Measurements from ENCODE around the gene TNIP1.

TNIP1 gene

DNA sequence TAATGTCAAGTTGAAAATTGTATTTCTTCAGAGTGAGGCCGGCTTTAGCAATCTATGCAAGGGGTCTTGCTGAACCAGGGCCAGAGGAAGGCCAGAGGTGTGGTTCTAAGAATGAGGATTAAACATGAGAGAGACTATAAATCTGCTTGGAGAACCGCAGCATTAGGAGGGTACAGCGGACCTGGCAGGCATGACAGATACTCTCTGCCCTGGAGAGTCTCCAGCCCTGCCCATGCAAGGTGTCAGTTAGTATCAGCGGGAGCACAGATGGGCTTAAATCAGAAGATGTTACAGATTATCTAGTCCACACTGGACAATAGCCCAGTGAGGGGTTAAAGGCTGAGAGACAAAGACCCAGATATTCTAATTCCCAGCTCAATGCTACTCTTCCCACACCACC is 71.9 kb downstream of the TNIP1 start:
- Histone ChIP-seq H3K4me3 (ENCODE audit: low read length in 2 of 2) (no peak overlapping the region), H3K9me3 (ENCODE audit: control insufficient read depth in 2 of 2, low read length in 2 of 2) (no peaks in the 10 kb centered on the region), H3K9ac (ENCODE audit: low read length in 2 of 2) (no peak overlapping the region), H3K36me3 (ENCODE audit: control insufficient read depth in 2 of 2, insufficient read depth in 2 of 2, low read length in 2 of 2) (no peaks in the 10 kb centered on the region), H3K4me1 (ENCODE audit: control insufficient read depth, insufficient read depth, low read length) (peaks cover 29% of the 10 kb centered on the region), H3K27me3 (ENCODE audit: control insufficient read depth in 1 of 2, insufficient read depth in 2 of 2, low read length in 2 of 2) (no peaks in the 10 kb centered on the region), H3K27ac (ENCODE audit: low read length) (no peak overlapping the region)

DNA sequence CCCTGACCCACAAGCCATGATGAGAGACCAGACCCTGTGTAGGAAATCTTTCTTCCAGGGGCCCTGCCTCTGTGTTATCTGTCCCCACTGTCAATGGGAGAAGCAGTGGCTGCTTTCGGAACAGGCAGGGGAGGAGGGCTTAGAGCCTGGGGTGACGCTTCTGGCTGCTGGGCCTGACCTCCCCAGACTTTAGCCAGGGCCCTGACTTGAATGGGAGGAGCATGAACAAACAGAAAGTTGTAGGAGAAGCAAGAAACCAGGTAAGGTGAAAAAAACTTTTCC is 72.7 kb downstream of the TNIP1 start:
- Histone ChIP-seq H3K4me1 (ENCODE audit: control insufficient read depth, insufficient read depth, low read length) (peaks cover 29% of the 10 kb centered on the region), H3K27ac (ENCODE audit: low read length) (no peak overlapping the region)

DNA sequence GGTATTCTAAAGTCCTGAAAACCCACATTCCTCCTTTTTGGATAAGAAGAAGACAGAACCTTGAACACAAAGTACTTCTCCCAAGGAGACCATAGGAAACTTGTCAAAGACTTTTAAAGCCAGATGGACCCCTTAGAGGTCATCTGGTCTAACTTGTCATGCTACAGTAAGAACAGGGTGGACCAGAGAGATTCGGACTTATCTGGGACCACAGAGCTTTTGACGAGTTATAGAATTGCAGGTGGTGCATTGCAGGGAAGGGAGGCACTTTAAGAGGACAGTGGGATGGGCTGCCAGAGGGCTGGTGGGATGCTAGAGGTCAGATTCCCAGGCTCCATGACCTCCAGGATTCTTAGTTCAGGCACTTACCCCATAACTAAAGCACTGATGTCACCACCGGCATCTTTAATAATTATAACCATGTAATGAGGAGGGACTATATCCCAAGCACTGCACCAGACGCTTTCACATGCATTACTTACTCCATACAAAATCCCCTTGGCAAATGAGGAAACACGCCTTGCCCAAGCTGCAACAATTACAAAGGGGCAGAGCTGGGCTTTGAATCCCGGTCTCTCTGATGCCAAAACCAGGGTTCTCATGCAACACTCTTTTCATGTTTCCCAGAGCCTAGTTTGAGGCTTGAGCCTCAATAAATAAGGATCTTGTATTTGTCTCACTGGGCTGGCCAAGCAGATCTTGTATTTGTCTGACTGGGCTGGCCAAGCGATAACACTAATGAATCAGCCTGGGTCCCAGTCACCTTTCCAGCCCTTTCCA is 73.2 kb downstream of the TNIP1 start:
- peak overlapping the region in 1 of 2 donors; percentile 29 for H3K9ac ChIP-seq (ENCODE audit: low read length in 2 of 2)
- no peaks in the 10 kb centered on the region for H3K36me3 ChIP-seq (ENCODE audit: control insufficient read depth in 2 of 2, insufficient read depth in 2 of 2, low read length in 2 of 2)
- H3K4me3 ChIP-seq (ENCODE audit: low read length in 2 of 2): no peak overlapping the region
- peak overlapping the region; percentile 85 for H3K27ac ChIP-seq (ENCODE audit: low read length)
- H3K27me3 ChIP-seq (ENCODE audit: control insufficient read depth in 1 of 2, insufficient read depth in 2 of 2, low read length in 2 of 2): no peaks in the 10 kb centered on the region
- H3K4me1 ChIP-seq (ENCODE audit: control insufficient read depth, insufficient read depth, low read length): peaks cover 29% of the 10 kb centered on the region
- H3K9me3 ChIP-seq (ENCODE audit: control insufficient read depth in 2 of 2, low read length in 2 of 2): no peaks in the 10 kb centered on the region

More for the DNA sequence above, 72.7 kb downstream of the TNIP1 start:
- H3K36me3 ChIP-seq (ENCODE audit: control insufficient read depth in 2 of 2, insufficient read depth in 2 of 2, low read length in 2 of 2): no peaks in the 10 kb centered on the region
- H3K9ac ChIP-seq (ENCODE audit: low read length in 2 of 2): peak overlapping the region in 1 of 2 donors; percentile 29
- H3K27me3 ChIP-seq (ENCODE audit: control insufficient read depth in 1 of 2, insufficient read depth in 2 of 2, low read length in 2 of 2): no peaks in the 10 kb centered on the region
- H3K4me3 ChIP-seq (ENCODE audit: low read length in 2 of 2): no peak overlapping the region
- no peaks in the 10 kb centered on the region for H3K9me3 ChIP-seq (ENCODE audit: control insufficient read depth in 2 of 2, low read length in 2 of 2)

DNA sequence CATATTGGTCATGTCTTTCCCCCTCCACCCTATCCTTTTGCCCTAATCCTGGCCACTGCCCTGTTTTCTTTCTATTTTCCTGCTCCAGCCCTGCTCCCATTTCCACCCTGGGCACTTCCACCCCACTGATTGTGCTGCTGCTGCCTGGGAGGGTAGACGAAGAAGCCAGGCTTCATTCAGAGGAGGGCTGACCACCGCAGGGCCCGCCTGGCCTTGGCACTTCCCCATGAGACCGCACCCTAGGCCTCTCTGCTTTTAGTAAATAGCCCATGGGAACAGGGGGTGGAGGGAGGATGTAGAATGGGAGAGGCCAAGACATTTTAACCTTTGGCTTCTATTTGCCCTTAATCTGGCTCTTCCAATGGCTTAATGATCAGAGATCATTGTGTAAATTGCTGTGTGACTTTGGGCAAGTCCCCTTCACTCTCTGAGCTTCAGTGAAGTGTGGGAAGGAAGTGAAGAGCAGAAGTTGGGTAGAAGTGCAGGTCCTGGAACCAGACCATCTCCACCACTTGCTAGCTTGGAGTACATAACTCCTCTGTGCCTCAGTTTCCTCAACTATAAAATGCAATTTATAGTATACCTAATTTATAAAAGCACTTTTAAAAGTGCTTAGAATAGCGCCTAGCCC is 74.0 kb downstream of the TNIP1 start:
- Histone ChIP-seq H3K27me3 (ENCODE audit: control insufficient read depth in 1 of 2, insufficient read depth in 2 of 2, low read length in 2 of 2) (no peaks in the 10 kb centered on the region), H3K36me3 (ENCODE audit: control insufficient read depth in 2 of 2, insufficient read depth in 2 of 2, low read length in 2 of 2) (no peaks in the 10 kb centered on the region), H3K27ac (ENCODE audit: low read length) (peak overlapping the region; percentile 85), H3K9me3 (ENCODE audit: control insufficient read depth in 2 of 2, low read length in 2 of 2) (no peaks in the 10 kb centered on the region), H3K4me1 (ENCODE audit: control insufficient read depth, insufficient read depth, low read length) (peaks cover 29% of the 10 kb centered on the region), H3K4me3 (ENCODE audit: low read length in 2 of 2) (peak overlapping the region; percentile 16 to 30), H3K9ac (ENCODE audit: low read length in 2 of 2) (peak overlapping the region in 1 of 2 donors; percentile 42)

DNA sequence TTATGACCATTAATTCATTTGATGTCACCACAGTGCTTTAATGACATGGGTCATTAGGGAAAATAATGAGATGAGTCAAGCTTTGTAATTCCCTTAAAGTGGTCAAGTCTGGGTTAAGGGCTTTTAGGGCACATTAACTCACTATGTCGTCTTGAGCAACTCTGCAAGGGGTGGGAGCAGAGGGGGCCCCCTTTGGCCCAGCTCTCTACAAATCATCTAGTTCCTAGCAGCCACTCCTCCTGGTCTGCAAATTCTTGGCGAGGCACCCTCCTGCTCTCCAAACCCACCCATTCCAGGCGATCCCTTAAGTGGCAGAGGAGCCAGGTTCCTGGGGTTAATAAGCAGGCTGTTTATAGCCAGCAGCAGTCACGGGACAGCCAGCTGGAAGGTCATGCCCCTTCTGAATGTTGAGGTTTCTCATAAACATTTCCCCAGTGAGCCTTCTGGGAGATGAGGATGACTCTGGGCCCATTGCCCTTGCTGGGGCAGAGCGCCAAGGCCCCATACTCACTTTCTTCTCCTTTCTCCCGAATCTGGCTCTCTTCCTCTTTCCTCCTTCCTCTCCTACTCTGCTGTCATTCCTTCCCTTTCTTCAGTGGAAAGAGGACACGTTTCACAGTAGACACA is 74.8 kb downstream of the TNIP1 start:
- H3K27ac ChIP-seq (ENCODE audit: low read length): peak overlapping the region; percentile 85
- H3K9me3 ChIP-seq (ENCODE audit: control insufficient read depth in 2 of 2, low read length in 2 of 2): no peaks in the 10 kb centered on the region
- peaks cover 29% of the 10 kb centered on the region for H3K4me1 ChIP-seq (ENCODE audit: control insufficient read depth, insufficient read depth, low read length)
- H3K4me3 ChIP-seq (ENCODE audit: low read length in 2 of 2): peak overlapping the region; percentile 16 to 30
- peak overlapping the region in 1 of 2 donors; percentile 42 for H3K9ac ChIP-seq (ENCODE audit: low read length in 2 of 2)
- H3K27me3 ChIP-seq (ENCODE audit: control insufficient read depth in 1 of 2, insufficient read depth in 2 of 2, low read length in 2 of 2): no peaks in the 10 kb centered on the region
- no peaks in the 10 kb centered on the region for H3K36me3 ChIP-seq (ENCODE audit: control insufficient read depth in 2 of 2, insufficient read depth in 2 of 2, low read length in 2 of 2)

DNA sequence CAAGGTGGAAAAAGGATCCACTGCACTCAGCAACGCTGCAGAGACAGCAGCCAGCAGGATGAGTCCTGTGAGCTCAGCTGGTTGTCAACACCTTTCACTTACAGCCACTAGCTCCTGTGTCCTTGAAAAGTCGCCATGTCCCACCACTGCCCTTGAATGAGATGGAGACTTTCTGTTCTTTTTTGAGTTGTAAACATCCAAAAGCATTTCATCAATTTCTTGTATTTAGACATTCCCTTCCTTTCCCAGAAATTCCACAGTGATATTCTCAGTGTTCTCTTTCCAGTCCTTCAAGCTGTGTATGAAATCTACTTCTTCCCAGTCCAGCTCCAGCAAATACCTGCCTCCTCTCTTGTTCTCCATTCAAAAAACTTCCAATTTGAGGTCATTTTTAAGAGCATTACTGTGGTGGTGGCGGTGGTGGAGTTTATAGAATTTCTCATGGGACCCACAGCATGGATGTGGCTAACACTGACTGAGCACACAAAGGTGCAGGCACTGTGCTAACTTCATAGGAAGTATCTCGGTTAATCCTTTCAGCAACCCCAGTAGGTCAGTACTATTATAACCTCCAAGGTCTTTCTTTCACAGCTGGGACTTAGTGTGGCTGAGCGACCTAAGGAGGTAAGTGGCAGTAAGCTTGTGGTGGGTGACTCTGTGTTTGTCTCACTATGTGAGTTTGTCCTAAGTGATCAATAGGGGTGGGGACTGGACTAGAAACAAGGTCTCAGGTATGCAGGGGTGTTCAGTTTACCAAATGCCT is 75.5 kb downstream of the TNIP1 start:
- H3K27me3 ChIP-seq (ENCODE audit: control insufficient read depth in 1 of 2, insufficient read depth in 2 of 2, low read length in 2 of 2): no peaks in the 10 kb centered on the region
- peak overlapping the region; percentile 85 for H3K27ac ChIP-seq (ENCODE audit: low read length)
- H3K9me3 ChIP-seq (ENCODE audit: control insufficient read depth in 2 of 2, low read length in 2 of 2): no peaks in the 10 kb centered on the region
- H3K4me1 ChIP-seq (ENCODE audit: control insufficient read depth, insufficient read depth, low read length): peaks cover 29% of the 10 kb centered on the region
- no peaks in the 10 kb centered on the region for H3K36me3 ChIP-seq (ENCODE audit: control insufficient read depth in 2 of 2, insufficient read depth in 2 of 2, low read length in 2 of 2)
- H3K9ac ChIP-seq (ENCODE audit: low read length in 2 of 2): peak overlapping the region in 1 of 2 donors; percentile 42
- peak overlapping the region in 1 of 2 donors; percentile 30 for H3K4me3 ChIP-seq (ENCODE audit: low read length in 2 of 2)

DNA sequence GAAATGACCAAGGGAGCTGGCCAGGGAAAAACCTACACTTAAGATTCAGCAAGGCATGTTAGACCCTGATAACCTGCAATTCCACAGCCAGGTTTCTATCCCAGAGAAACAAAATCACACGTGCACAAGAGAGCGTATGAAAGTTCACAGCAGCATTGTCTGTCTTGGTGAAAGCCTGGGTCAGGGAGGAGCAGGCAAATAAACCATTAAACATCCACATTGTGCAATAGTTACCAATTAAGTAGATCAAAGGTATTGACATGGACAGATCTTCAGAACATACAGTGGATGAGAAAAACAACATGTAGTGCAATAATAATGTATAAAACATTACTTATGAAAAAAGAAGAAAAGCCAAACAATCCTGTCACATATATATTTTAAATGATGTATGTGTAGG is 76.3 kb downstream of the TNIP1 start:
- H3K27me3 ChIP-seq (ENCODE audit: control insufficient read depth in 1 of 2, insufficient read depth in 2 of 2, low read length in 2 of 2): no peaks in the 10 kb centered on the region
- H3K9me3 ChIP-seq (ENCODE audit: control insufficient read depth in 2 of 2, low read length in 2 of 2): no peaks in the 10 kb centered on the region
- no peak overlapping the region for H3K27ac ChIP-seq (ENCODE audit: low read length)
- H3K4me3 ChIP-seq (ENCODE audit: low read length in 2 of 2): no peak overlapping the region
- peaks cover 36% of the 10 kb centered on the region for H3K4me1 ChIP-seq (ENCODE audit: control insufficient read depth, insufficient read depth, low read length)
- no peak overlapping the region for H3K9ac ChIP-seq (ENCODE audit: low read length in 2 of 2)
- H3K36me3 ChIP-seq (ENCODE audit: control insufficient read depth in 2 of 2, insufficient read depth in 2 of 2, low read length in 2 of 2): no peaks in the 10 kb centered on the region

DNA sequence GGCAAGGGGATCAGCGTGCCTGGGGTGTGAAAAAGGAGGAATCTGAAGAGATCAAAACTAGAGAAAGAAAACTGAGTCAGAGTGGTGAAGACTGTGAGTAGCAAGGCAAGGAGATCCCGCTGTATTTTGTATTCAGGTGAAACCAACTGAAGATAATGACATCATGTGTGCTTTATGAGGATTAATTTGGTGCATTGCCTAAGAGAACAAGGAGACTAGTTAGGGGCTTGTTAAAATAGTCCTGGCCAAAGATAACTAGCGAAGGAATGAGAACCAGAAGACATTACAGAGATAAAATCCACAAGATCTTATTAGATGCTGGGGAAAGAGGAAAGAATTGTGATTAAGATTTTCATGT is 77.4 kb downstream of the TNIP1 start:
- Histone ChIP-seq H3K27ac (ENCODE audit: low read length) (no peak overlapping the region), H3K9me3 (ENCODE audit: control insufficient read depth in 2 of 2, low read length in 2 of 2) (no peaks in the 10 kb centered on the region), H3K4me3 (ENCODE audit: low read length in 2 of 2) (no peak overlapping the region), H3K4me1 (ENCODE audit: control insufficient read depth, insufficient read depth, low read length) (peaks cover 38% of the 10 kb centered on the region), H3K27me3 (ENCODE audit: control insufficient read depth in 1 of 2, insufficient read depth in 2 of 2, low read length in 2 of 2) (no peaks in the 10 kb centered on the region), H3K9ac (ENCODE audit: low read length in 2 of 2) (no peak overlapping the region), H3K36me3 (ENCODE audit: control insufficient read depth in 2 of 2, insufficient read depth in 2 of 2, low read length in 2 of 2) (no peaks in the 10 kb centered on the region)

DNA sequence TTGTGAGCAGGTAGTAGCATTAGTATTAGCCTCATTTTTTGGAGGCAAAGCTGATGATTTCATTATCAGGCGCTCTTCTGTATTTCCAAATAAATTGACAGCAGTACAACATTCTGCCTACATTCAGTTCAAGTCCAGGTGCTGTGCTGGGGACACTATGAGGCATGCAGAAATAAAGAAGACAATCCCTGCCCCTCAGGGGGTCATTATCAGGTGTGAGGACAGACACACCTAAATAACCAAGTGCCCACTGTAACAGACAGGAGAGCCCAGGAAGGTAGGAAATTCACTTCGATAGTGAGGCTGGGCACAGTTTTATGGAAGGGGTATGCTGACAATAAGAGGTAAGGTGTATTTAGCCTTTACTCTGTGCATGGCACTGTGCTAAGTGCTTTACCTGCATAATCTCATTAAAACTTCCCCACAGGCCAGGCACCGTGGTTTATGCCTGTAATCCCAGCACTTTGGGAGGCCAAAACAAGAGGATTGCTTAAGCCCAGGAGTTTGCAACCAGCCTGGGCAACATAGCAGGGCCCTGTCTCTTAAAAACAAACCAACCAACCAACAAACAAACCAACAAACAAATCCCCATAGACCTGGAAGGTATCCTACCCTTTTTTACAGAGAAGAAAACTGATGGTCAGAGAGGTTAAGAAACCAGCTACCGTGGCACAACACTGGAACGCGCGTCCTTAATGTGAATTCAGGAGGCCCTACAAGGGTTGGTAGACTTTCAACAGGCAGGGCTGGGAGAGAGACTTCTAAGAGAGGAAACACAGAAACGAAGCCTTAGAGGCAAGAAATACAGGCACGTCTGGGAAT is 77.9 kb downstream of the TNIP1 start:
- H3K4me1 ChIP-seq (ENCODE audit: control insufficient read depth, insufficient read depth, low read length): peaks cover 35% of the 10 kb centered on the region

DNA sequence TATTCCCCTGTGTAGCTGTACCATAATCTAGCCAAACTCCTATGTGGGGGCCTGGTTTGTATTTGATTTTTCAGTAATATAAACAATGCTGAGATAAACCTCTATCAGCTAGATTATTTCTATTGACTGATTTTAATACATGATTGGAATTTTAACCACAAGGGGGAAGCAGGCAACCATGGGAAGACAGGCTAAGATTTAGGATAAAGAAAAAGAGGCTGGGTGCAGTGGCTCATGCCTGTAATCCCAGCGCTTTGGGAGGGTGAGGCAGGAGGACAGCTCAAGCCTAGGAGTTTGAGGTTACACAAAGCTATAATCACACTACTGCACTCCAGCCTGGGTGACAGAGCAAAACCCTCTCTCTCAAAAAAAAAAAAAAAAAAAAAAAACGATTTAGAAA is 78.6 kb downstream of the TNIP1 start:
- Histone ChIP-seq H3K4me3 (ENCODE audit: low read length in 2 of 2) (no peak overlapping the region), H3K27ac (ENCODE audit: low read length) (no peak overlapping the region), H3K9ac (ENCODE audit: low read length in 2 of 2) (no peak overlapping the region), H3K9me3 (ENCODE audit: control insufficient read depth in 2 of 2, low read length in 2 of 2) (no peaks in the 10 kb centered on the region), H3K36me3 (ENCODE audit: control insufficient read depth in 2 of 2, insufficient read depth in 2 of 2, low read length in 2 of 2) (no peaks in the 10 kb centered on the region), H3K4me1 (ENCODE audit: control insufficient read depth, insufficient read depth, low read length) (peaks cover 28% of the 10 kb centered on the region), H3K27me3 (ENCODE audit: control insufficient read depth in 1 of 2, insufficient read depth in 2 of 2, low read length in 2 of 2) (no peaks in the 10 kb centered on the region)

More for the DNA sequence above, 77.9 kb downstream of the TNIP1 start:
- Histone ChIP-seq H3K9ac (ENCODE audit: low read length in 2 of 2) (no peak overlapping the region), H3K9me3 (ENCODE audit: control insufficient read depth in 2 of 2, low read length in 2 of 2) (no peaks in the 10 kb centered on the region), H3K36me3 (ENCODE audit: control insufficient read depth in 2 of 2, insufficient read depth in 2 of 2, low read length in 2 of 2) (no peaks in the 10 kb centered on the region), H3K27me3 (ENCODE audit: control insufficient read depth in 1 of 2, insufficient read depth in 2 of 2, low read length in 2 of 2) (no peaks in the 10 kb centered on the region), H3K27ac (ENCODE audit: low read length) (no peak overlapping the region), H3K4me3 (ENCODE audit: low read length in 2 of 2) (no peak overlapping the region)

Data from stomach smooth muscle (tissue), 2 donors.